IMR-90 (cell line): ENCODE results near the gene SNAP25. TPM values are rescaled to one million over a fixed set of nuclear protein-coding genes. Genes with fewer than 3 reads are reported as not detected.

ENCODE experiments used
- ATAC-seq: fragments of 200-7000 bp; cut with Tn5 transposase; 2 replicates; pipeline ENCODE4 v1.9.1; 2020; ENCODE audit warnings: low read depth, mild to moderate bottlenecking, moderate library complexity
- BruUV-seq: library from RNA; stranded (reverse); fragments of 400-500 nt; replicated peaks from 2 replicates; lab custom pipeline; 2021; lab: Mats Ljungman, UMichigan
- CTCF ChIA-PET: fragments of 300-600 bp; formaldehyde crosslinking; extraction: SDS; loops from one replicate; lab custom pipeline; 2021; ENCODE audit warnings: antibody characterized with exemption; lab: Yijun Ruan, JAX
- POLR2A ChIA-PET: fragments of 300-600 bp; sonication (Branson Sonifier 250); formaldehyde crosslinking; loops from one replicate; lab custom pipeline; 2022; ENCODE audit warnings: antibody characterized with exemption; ENCODE audit not compliant: unreplicated experiment; lab: Charles Lee
- DNase-seq: peaks from one replicate; pipeline ENCODE4 v3.0.0; 2013
- H2AFZ ChIP-seq: replicated peaks from 2 replicates; pipeline ENCODE3; 2013; ENCODE audit warnings: low read length, mild to moderate bottlenecking; ENCODE audit not compliant: poor library complexity
- H2AK5ac ChIP-seq: 2 replicates; pipeline ENCODE4 v1.6.1; 2013; ENCODE audit warnings: low read depth, low read length, inconsistent platforms
- H2AK9ac ChIP-seq: replicated peaks from 2 replicates; pipeline ENCODE3; 2013; ENCODE audit warnings: mild to moderate bottlenecking, low read depth, low read length, moderate library complexity; ENCODE audit not compliant: poor library complexity
- H2BK120ac ChIP-seq: 2 replicates; pipeline ENCODE4 v1.6.1; 2013; ENCODE audit warnings: low read depth, low read length, inconsistent platforms
- H2BK15ac ChIP-seq: 3 replicates; pipeline ENCODE4 v1.6.1; 2013; ENCODE audit warnings: low read depth, low read length, inconsistent platforms
- H2BK20ac ChIP-seq: 2 replicates; pipeline ENCODE4 v1.6.1; 2013; ENCODE audit warnings: low read depth, mild to moderate bottlenecking, inconsistent platforms, low read length, moderate library complexity
- H2BK5ac ChIP-seq: 2 replicates; pipeline ENCODE4 v1.6.1; 2013; ENCODE audit warnings: mild to moderate bottlenecking, low read depth, low read length, inconsistent platforms; ENCODE audit not compliant: poor library complexity, severe bottlenecking
- H3K14ac ChIP-seq: replicated peaks from 2 replicates; pipeline ENCODE4 v1.6.1; 2013; ENCODE audit warnings: low read depth, low read length, inconsistent platforms
- H3K18ac ChIP-seq: 2 replicates; pipeline ENCODE4 v1.6.1; 2013; ENCODE audit warnings: low read depth, low read length, control low read depth
- H3K23ac ChIP-seq: 2 replicates; pipeline ENCODE4 v1.6.1; 2013; ENCODE audit warnings: low read depth, low read length, inconsistent platforms
- H3K27ac ChIP-seq: 2 replicates; pipeline ENCODE4 v1.5.1; 2013; ENCODE audit warnings: mild to moderate bottlenecking, control low read depth, low read length; ENCODE audit not compliant: insufficient read depth
- H3K27me3 ChIP-seq: 2 replicates; pipeline ENCODE4 v1.6.1; 2013; ENCODE audit warnings: low read length; ENCODE audit not compliant: control insufficient read depth, insufficient read depth
- H3K36me3 ChIP-seq: 2 replicates; pipeline ENCODE4 v1.6.1; 2013; ENCODE audit warnings: low read length, mixed read lengths; ENCODE audit not compliant: control insufficient read depth, insufficient read depth
- H3K4ac ChIP-seq: 2 replicates; pipeline ENCODE4 v1.6.1; 2013; ENCODE audit warnings: low read depth, low read length, inconsistent platforms
- H3K4me1 ChIP-seq: 2 replicates; pipeline ENCODE4 v1.6.1; 2013; ENCODE audit warnings: low read length, mixed read lengths; ENCODE audit not compliant: control insufficient read depth, insufficient read depth
- H3K4me2 ChIP-seq: 2 replicates; pipeline ENCODE4 v1.6.1; 2013; ENCODE audit warnings: low read depth, mild to moderate bottlenecking, control low read depth, low read length, moderate library complexity
- H3K4me3 ChIP-seq: 2 replicates; pipeline ENCODE4 v1.5.1; 2013; ENCODE audit warnings: low read depth, mild to moderate bottlenecking, control low read depth, low read length, moderate library complexity; ENCODE audit not compliant: insufficient read depth
- H3K56ac ChIP-seq: 2 replicates; pipeline ENCODE4 v1.6.1; 2013; ENCODE audit warnings: low read length, inconsistent platforms; ENCODE audit not compliant: insufficient read depth; ENCODE audit errors: extremely low read depth
- H3K79me1 ChIP-seq, 2 experiments: 2 replicates each; pipeline ENCODE4 v1.6.1; 2013; ENCODE audit warnings: low read length in 2 of 2, inconsistent platforms in 1 of 2, low read depth in 1 of 2
- H3K9ac ChIP-seq: 2 replicates; pipeline ENCODE4 v1.6.1; 2013; ENCODE audit warnings: low read depth, low read length, control low read depth
- H3K9me1 ChIP-seq: 2 replicates; pipeline ENCODE4 v1.6.1; 2013; ENCODE audit warnings: low read length, inconsistent platforms; ENCODE audit not compliant: insufficient read depth
- H3K9me3 ChIP-seq: 2 replicates; pipeline ENCODE4 v1.6.1; 2013; ENCODE audit warnings: low read length; ENCODE audit not compliant: control insufficient read depth, insufficient read depth
- H4K20me1 ChIP-seq: 2 replicates; pipeline ENCODE4 v1.6.1; 2013; ENCODE audit warnings: low read length, inconsistent platforms; ENCODE audit not compliant: insufficient read depth
- H4K5ac ChIP-seq: 2 replicates; pipeline ENCODE4 v1.6.1; 2013; ENCODE audit warnings: mild to moderate bottlenecking, low read depth, low read length, control low read depth
- H4K8ac ChIP-seq, 2 experiments: 2 replicates each; pipeline ENCODE4 v1.6.1; 2013; ENCODE audit warnings: low read depth in 2 of 2, low read length in 2 of 2, control low read depth in 1 of 2, inconsistent platforms in 1 of 2
- H4K91ac ChIP-seq: 2 replicates; pipeline ENCODE4 v1.6.1; 2013; ENCODE audit warnings: low read depth, low read length, inconsistent platforms; ENCODE audit not compliant: insufficient read depth
- BHLHE40 ChIP-seq: fragments of 150-350 bp; IDR thresholded peaks from 2 replicates; pipeline ENCODE4 v1.6.1; 2016; ENCODE audit warnings: mild to moderate bottlenecking, low read depth, low read length
- CEBPB ChIP-seq: IDR thresholded peaks from 2 replicates; pipeline ENCODE4 v1.6.1; 2012; ENCODE audit warnings: low read depth, low read length, improper control_type of control experiment
- CHD1 ChIP-seq: IDR thresholded peaks from 2 replicates; pipeline ENCODE4 v1.6.1; 2012; ENCODE audit warnings: low read depth, low read length, improper control_type of control experiment
- CTCF ChIP-seq: conservative IDR thresholded peaks from 2 replicates; pipeline ENCODE4 v1.5.1; 2012; ENCODE audit warnings: mild to moderate bottlenecking, low read depth, low read length, improper control_type of control experiment
- ELK1 ChIP-seq: fragments of 150-350 bp; IDR thresholded peaks from 2 replicates; pipeline ENCODE4 v1.6.1; 2016; ENCODE audit warnings: low read depth, mild to moderate bottlenecking, low read length, moderate library complexity, borderline replicate concordance
- FOS ChIP-seq: fragments of 150-350 bp; IDR thresholded peaks from 2 replicates; pipeline ENCODE4 v1.6.1; 2016; ENCODE audit warnings: low read depth, low read length
- MAFK ChIP-seq: IDR thresholded peaks from 2 replicates; pipeline ENCODE4 v1.6.1; 2012; ENCODE audit warnings: low read depth, low read length, improper control_type of control experiment
- MAZ ChIP-seq: IDR thresholded peaks from 2 replicates; pipeline ENCODE4 v1.6.1; 2012; ENCODE audit warnings: low read depth, mild to moderate bottlenecking, low read length, improper control_type of control experiment, moderate library complexity, borderline replicate concordance
- MXI1 ChIP-seq: IDR thresholded peaks from 2 replicates; pipeline ENCODE4 v1.6.1; 2012; ENCODE audit warnings: low read depth, mild to moderate bottlenecking, low read length, moderate library complexity, borderline replicate concordance
- NFE2L2 ChIP-seq: fragments of 150-350 bp; IDR thresholded peaks from 2 replicates; pipeline ENCODE4 v1.6.1; 2016; ENCODE audit warnings: low read depth, mild to moderate bottlenecking, low read length
- POLR2A ChIP-seq: IDR thresholded peaks from 2 replicates; pipeline ENCODE4 v1.6.1; 2012; ENCODE audit warnings: mild to moderate bottlenecking, low read depth, low read length
- RCOR1 ChIP-seq: IDR thresholded peaks from 2 replicates; pipeline ENCODE4 v1.6.1; 2012; ENCODE audit warnings: mild to moderate bottlenecking, low read length, improper control_type of control experiment; ENCODE audit not compliant: insufficient replicate concordance
- RFX5 ChIP-seq: IDR thresholded peaks from 2 replicates; pipeline ENCODE4 v1.8.0; 2012; ENCODE audit warnings: low read depth, mild to moderate bottlenecking, low read length, moderate library complexity
- SMC3 ChIP-seq: fragments of 150-350 bp; IDR thresholded peaks from 2 replicates; pipeline ENCODE4 v1.6.1; 2016; ENCODE audit warnings: low read depth, mild to moderate bottlenecking, antibody characterized with exemption, low read length, moderate library complexity
- USF2 ChIP-seq: fragments of 150-350 bp; IDR thresholded peaks from 2 replicates; pipeline ENCODE4 v1.6.1; 2017; ENCODE audit warnings: mild to moderate bottlenecking, antibody characterized with exemption, low read length, low read depth
- WGBS, 2 experiments: methylation state at CpG; one replicate each; pipeline versions ENCODE4 v1.1.5 to v1.1.7; 2013; ENCODE audit warnings: missing lambda C conversion rate in 2 of 2; ENCODE audit not compliant: insufficient read length in 1 of 2; ENCODE audit errors: extremely low coverage in 2 of 2; 5-methylcytosine and 5-hydroxymethylcytosine counted together
- dilution Hi-C: fragments of 300-500 bp; cut with HindIII; formaldehyde crosslinking; loops from one replicate; pipeline ENCODE4 v1.14.3; 2018; ENCODE audit warnings: low sequenced_read_pairs; ENCODE audit not compliant: unreplicated experiment
- in situ Hi-C: fragments of 300-500 bp; cut with MboI; formaldehyde crosslinking; loops from 3 replicates; pipeline ENCODE4 v1.14.3; 2019; ENCODE audit warnings: low sequenced_read_pairs, inconsistent platforms, mixed read lengths
- intact Hi-C: fragments of 100-400 bp; cut with micrococcal nuclease; formaldehyde crosslinking; loops from 2 replicates; pipeline ENCODE4 v1.10.0; 2022
- polyA plus RNA-seq, 3 experiments: library from polyadenylated mRNA; depleted of rRNA; stranded (reverse); fragments of >200 nt; gene quantifications; 2 replicates each; pipeline ENCODE4 v1.2.3, GENCODE V29; 2012; ENCODE audit warnings: low replicate concordance in 1 of 3
- total RNA-seq: library from RNA; depleted of rRNA; stranded (reverse); fragments of >200 nt; gene quantifications from 2 replicates; pipeline ENCODE4 v1.2.3, GENCODE V29; 2012

SNAP25 gene
- total and polyA plus RNA-seq, 2 of the 4 experiments (the other 2 are of a cell fraction) = 1.1 to 2.8 TPM

- H4K91ac ChIP-seq = peak overlapping the region; percentile 67; the same call in 1 of the 2 replicates
- peak overlapping the region; percentile 40 for H2AFZ ChIP-seq
- no peaks in the 10 kb centered on the region for H3K9me1 ChIP-seq
- H2BK5ac ChIP-seq = peak overlapping the region; percentile 77
- in situ Hi-C loops = no loop called here
- no peak overlapping the region for H3K4me3 ChIP-seq
- H3K79me1 ChIP-seq = no peaks in the 10 kb centered on the region
- peak overlapping the region; percentile 79 for H2BK120ac ChIP-seq
- no peak overlapping the region for H2AK9ac ChIP-seq
- no peak overlapping the region; the same call in 2 of the 3 replicates for H2BK15ac ChIP-seq
- no peaks in the 10 kb centered on the region for H3K9me3 ChIP-seq
- BruUV-seq = no TSS peak
- H3K4me2 ChIP-seq = no peak overlapping the region
- no peaks in the 10 kb centered on the region for H3K27me3 ChIP-seq
- DNase-seq (peak; percentile 59), ATAC-seq (peak; percentile 88)
- no peak overlapping the region; the same call in 1 of the 2 replicates for H3K9ac ChIP-seq
- CTCF ChIA-PET = interaction anchor here (0.6 kb wide), 1 partner anchor 13 kb away, joined by 3 read pairs; no protein-coding TSS in a partner anchor
- peak overlapping the region; percentile 66; the same call in 1 of the 2 replicates for H3K4ac ChIP-seq
- dilution Hi-C loops = no loop called here
- no peak overlapping the region for H3K18ac ChIP-seq
- H3K27ac ChIP-seq = peak overlapping the region; percentile 4; the same call in 1 of the 2 replicates
- H2BK20ac ChIP-seq = peak overlapping the region; percentile 71; the same call in 1 of the 2 replicates
- H3K56ac ChIP-seq = peak overlapping the region; percentile 54
- no peak overlapping the region for H3K23ac ChIP-seq
- intact Hi-C loops = no loop called here
- POLR2A ChIA-PET = no interaction called here
- H3K14ac ChIP-seq = peak overlapping the region; percentile 81
- H3K36me3 ChIP-seq = peaks cover 1% of the 10 kb centered on the region; the same call in 1 of the 2 replicates
- peak overlapping the region in 1 of 2 experiments; percentile 41; a peak in 2 of 4 replicates for H4K8ac ChIP-seq
- TF ChIP-seq RFX5 = no peak
- no peak for TF ChIP-seq SMC3
- TF ChIP-seq POLR2A = no peak
- no peak for TF ChIP-seq NFE2L2
- TF ChIP-seq CTCF = no peak
- no peak for TF ChIP-seq MXI1
- no peak for TF ChIP-seq BHLHE40
- no peak for TF ChIP-seq CHD1
- no peak for TF ChIP-seq USF2
- no peak for TF ChIP-seq FOS
- TF ChIP-seq CEBPB = no peak
- no peak for TF ChIP-seq MAFK
- TF ChIP-seq RCOR1 = no peak
- no peak for TF ChIP-seq MAZ
- TF ChIP-seq ELK1 = no peak
- no peak overlapping the region for H2AK5ac ChIP-seq
- WGBS, 2 experiments = no CpG with 5 or more reads among the region's 4 CpGs
- no peaks in the 10 kb centered on the region for H4K20me1 ChIP-seq
- H4K5ac ChIP-seq = no peak overlapping the region
- peaks cover 5% of the 10 kb centered on the region for H3K4me1 ChIP-seq
Measured at GRCh38 chr20:10282979-10283456, 64.4 kb downstream of the SNAP25 start.
